Measurements from ENCODE around the gene SLC22A3.

DNA sequence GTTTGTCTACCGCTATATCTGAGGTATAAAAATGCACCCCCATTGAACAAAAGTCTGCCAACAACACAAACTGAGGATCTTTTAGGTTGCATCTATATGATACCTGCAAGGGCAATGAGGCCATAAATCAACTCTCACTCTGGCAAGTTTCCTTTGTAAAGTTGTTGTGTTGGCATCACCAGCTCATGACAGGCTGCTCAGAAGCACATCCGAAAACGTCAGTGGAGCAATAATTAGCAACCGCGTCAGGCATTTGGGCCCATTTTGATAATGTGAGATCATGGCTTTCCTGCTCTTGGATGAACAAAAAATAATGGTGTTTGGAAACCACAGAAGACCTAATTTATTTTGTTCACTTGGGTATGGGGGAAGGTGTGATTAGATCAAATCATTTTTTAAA, 12.0 kb upstream of the SLC22A3 start:
- no peak for TF ChIP-seq CTCF (IDR thresholded peaks at IDR 0.05)
- no peak for TF ChIP-seq POLR2AphosphoS5 (IDR thresholded peaks at IDR 0.05)
- TF ChIP-seq EP300 (IDR thresholded peaks at IDR 0.05) = no peak
- TF ChIP-seq POLR2A (IDR thresholded peaks at IDR 0.05) = no peak

Data from stomach (tissue), 4 donors.